Stomach (tissue), 4 donors: ENCODE results near the gene RAVER2.

Source experiments
- CTCF ChIP-seq, 7 experiments: fragments of 450-650 bp in 4 of 7; fragments of 200-600 bp in 3 of 7; sonication (generic) in 3 of 7; IDR thresholded peaks; one replicate each; pipeline ENCODE4 v1.5.1; 2016 to 2019; ENCODE audit warnings: antibody characterized with exemption in 7 of 7, control low read depth in 2 of 7, mild to moderate bottlenecking in 1 of 7
- POLR2A ChIP-seq, 4 donors: fragments of 450-650 bp; IDR thresholded peaks; one replicate each; pipeline ENCODE4 v1.6.1; 2016; ENCODE audit warnings: antibody characterized with exemption in 4 of 4, control low read depth in 2 of 4, mild to moderate bottlenecking in 1 of 4, moderate library complexity in 1 of 4

- TF ChIP-seq CTCF (IDR thresholded peaks at IDR 0.05): no peak
- TF ChIP-seq POLR2A (IDR thresholded peaks at IDR 0.05): no peak
Observed at GRCh38 chr1:64874666-64875065, 129.8 kb downstream of the RAVER2 start.
